ENCODE data around the gene LY6G6F. TPM values are rescaled to one million over a fixed set of nuclear protein-coding genes. Genes with fewer than 3 reads are reported as not detected.

LY6G6F gene
- polyA plus RNA-seq, 1 of the 3 experiments (the other 2 are of a cell fraction), result not detected

DNA sequence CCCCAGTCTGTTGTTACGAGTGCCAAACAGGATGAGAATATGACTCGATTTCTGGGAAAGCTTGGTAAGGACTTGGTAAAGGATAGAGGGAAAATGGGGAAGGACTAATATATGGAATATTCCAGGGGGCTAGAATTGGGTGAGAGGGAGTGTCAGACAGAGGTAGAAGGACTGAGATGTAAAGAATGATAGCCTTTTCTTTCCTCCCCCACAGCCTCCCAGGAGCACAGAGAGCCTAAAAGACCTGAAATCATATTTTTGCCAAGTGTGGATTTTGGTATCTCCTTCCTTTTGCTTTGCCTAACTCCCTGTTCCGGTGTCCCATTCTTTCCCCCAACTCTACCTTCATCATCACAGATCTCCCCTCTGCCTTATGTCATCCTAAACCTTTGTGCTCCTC, 36.2 kb downstream of the LY6G6F start (continued):
- TF ChIP-seq EZH2phosphoT487 (IDR thresholded peaks at IDR 0.05; ENCODE audit: borderline replicate concordance, low read depth) (no peak), ZBTB33 (IDR thresholded peaks at IDR 0.05; ENCODE audit: borderline replicate concordance, low read depth) (no peak), RCOR1 (IDR thresholded peaks at IDR 0.05; ENCODE audit: low read length) (no peak)

- no peaks in the 10 kb centered on the region; a peak in 1 of 4 replicates for H3K4me1 ChIP-seq (ENCODE audit: control insufficient read depth in 1 of 2, insufficient read depth in 2 of 2, low read depth in 1 of 2, low read length in 1 of 2)
- ChIA-PET CTCF (interaction anchor here (1.2 kb wide), 1 partner anchor 198 kb away, joined by 3 read pairs; the partner anchor contains the start of gene ATP6V1G2), POLR2A (no interaction called here)
- no peaks in the 10 kb centered on the region for H3K9me3 ChIP-seq
- no peak overlapping the region for H3K27ac ChIP-seq (ENCODE audit: low read depth in 2 of 2, low read length in 1 of 2)
- no peak for TF ChIP-seq POLR2AphosphoS5 (IDR thresholded peaks at IDR 0.05; ENCODE audit: low read depth, low read length)
- TF ChIP-seq NRF1 (IDR thresholded peaks at IDR 0.05; ENCODE audit: low read depth, low read length), result no peak
- H4K20me1 ChIP-seq (ENCODE audit: insufficient read depth), result no peaks in the 10 kb centered on the region
- H3K36me3 ChIP-seq (replicated peaks in 1 of 2; ENCODE audit: control insufficient read depth in 1 of 2, insufficient read depth in 2 of 2, low read length in 1 of 2), result peaks cover 6 to 13% of the 10 kb centered on the region in 2 experiments
- no peak overlapping the region for H3K4me2 ChIP-seq
- no peaks in the 10 kb centered on the region for H3K9me2 ChIP-seq
- no peak overlapping the region for H2AFZ ChIP-seq (ENCODE audit: low read depth)
- no peak for DNase-seq
- H3K27me3 ChIP-seq (ENCODE audit: insufficient read depth), result no peaks in the 10 kb centered on the region
- H3K4me3 ChIP-seq (ENCODE audit: low read depth in 2 of 2, low read length in 1 of 2), result no peak overlapping the region
- H3K9ac ChIP-seq, result no peak overlapping the region
- H3K79me2 ChIP-seq (ENCODE audit: insufficient read depth), result peaks cover 13% of the 10 kb centered on the region
- WGBS (ENCODE audit: low lambda C conversion rate), result 90% methylated on average over 1 of the region's 1 CpG
- H3F3A ChIP-seq (replicated peaks; ENCODE audit: insufficient read depth), result peaks cover 3% of the 10 kb centered on the region
These were observed 37.8 kb downstream of the LY6G6F start for GRCh38 chr6:31744422-31744821.

GRCh38 chr6:31749301-31750036, 42.8 kb downstream of the LY6G6F start:
- CTCF ChIA-PET, result interaction anchor here (1.2 to 1.8 kb wide), 2 partner anchors 11 to 81 kb away, joined by 4 to 5 read pairs; no protein-coding TSS in a partner anchor
- no peaks in the 10 kb centered on the region for H4K20me1 ChIP-seq (ENCODE audit: insufficient read depth)

More at GRCh38 chr6:31749301-31750036, 42.8 kb downstream of the LY6G6F start:
- H3K79me2 ChIP-seq (ENCODE audit: insufficient read depth), result no peaks in the 10 kb centered on the region; the same call in 1 of the 2 replicates
- POLR2A ChIA-PET, result interaction anchor here (0.7 kb wide), 1 partner anchor 9 kb away, joined by 3 read pairs; no protein-coding TSS in a partner anchor
- H3K9me3 ChIP-seq, result no peaks in the 10 kb centered on the region
- H3K4me2 ChIP-seq, result no peak overlapping the region
- no peak for DNase-seq
- no peaks in the 10 kb centered on the region for H3K27me3 ChIP-seq (ENCODE audit: insufficient read depth)
- H3K9ac ChIP-seq, result no peak overlapping the region
- H2AFZ ChIP-seq (ENCODE audit: low read depth), result no peak overlapping the region
- no peak for TF ChIP-seq RXRA (IDR thresholded peaks at IDR 0.05; ENCODE audit: borderline replicate concordance, low read depth)
- no peak for TF ChIP-seq FOSL2 (IDR thresholded peaks at IDR 0.05; ENCODE audit: borderline replicate concordance, low read depth)
- no peak for TF ChIP-seq EZH2phosphoT487 (IDR thresholded peaks at IDR 0.05; ENCODE audit: borderline replicate concordance, low read depth)
- no peak for TF ChIP-seq MXI1 (IDR thresholded peaks at IDR 0.05; ENCODE audit: low read depth, low read length)
- no peak for TF ChIP-seq ELF1 (IDR thresholded peaks at IDR 0.05)
- no peak for TF ChIP-seq SIN3A (IDR thresholded peaks at IDR 0.05; ENCODE audit: borderline replicate concordance, low read depth, low read length)
- no peak overlapping the region for H3K27ac ChIP-seq (ENCODE audit: low read depth in 2 of 2, low read length in 1 of 2)
- WGBS (ENCODE audit: low lambda C conversion rate), result 88% methylated on average over 8 of the region's 8 CpGs
- H3K9me2 ChIP-seq, result no peaks in the 10 kb centered on the region
- H3K4me3 ChIP-seq (ENCODE audit: low read depth in 2 of 2, low read length in 1 of 2), result no peak overlapping the region
- peaks cover 0 to 6% of the 10 kb centered on the region in 2 experiments for H3K36me3 ChIP-seq (replicated peaks in 1 of 2; ENCODE audit: control insufficient read depth in 1 of 2, insufficient read depth in 2 of 2, low read length in 1 of 2)
- peaks cover 25% of the 10 kb centered on the region for H3F3A ChIP-seq (replicated peaks; ENCODE audit: insufficient read depth)
- H3K4me1 ChIP-seq (ENCODE audit: control insufficient read depth in 1 of 2, insufficient read depth in 2 of 2, low read depth in 1 of 2, low read length in 1 of 2), result 0 out of 4 replicates have a peak, but pooled peaks cover 0 to 3% of the 10 kb centered on the region in 2 experiments
